Small intestine (tissue), 7 donors: ENCODE data around the gene CYP39A1. TPM values are rescaled to one million over a fixed set of nuclear protein-coding genes. Genes with fewer than 3 reads are reported as not detected.

Experiments used
- DNase-seq, 2 donors: peaks; one replicate each; pipeline versions ENCODE4 v3.0.0 to v3.0.0-alpha.2; 2013
- FAIRE-seq: peaks from 2 replicates; lab custom pipeline; 2012; peaks lifted over from hg19 to GRCh38; lab: Jason Lieb, UNC
- H3K27ac ChIP-seq, 3 donors: one replicate each; pipeline ENCODE4 v1.5.1; 2013; ENCODE audit warnings: low read length in 2 of 3, mild to moderate bottlenecking in 2 of 3, control low read depth in 1 of 3, inconsistent platforms in 1 of 3, low read depth in 1 of 3, moderate library complexity in 1 of 3
- H3K27me3 ChIP-seq, 3 donors: one replicate each; pipeline ENCODE4 v1.6.1; 2013; ENCODE audit warnings: low read length in 3 of 3, inconsistent platforms in 1 of 3; ENCODE audit not compliant: control insufficient read depth in 3 of 3, insufficient read depth in 3 of 3
- H3K36me3 ChIP-seq, 3 donors: one replicate each; pipeline ENCODE4 v1.6.1; 2013; ENCODE audit warnings: low read length in 3 of 3, inconsistent platforms in 1 of 3, low read depth in 1 of 3, mild to moderate bottlenecking in 1 of 3, moderate library complexity in 1 of 3; ENCODE audit not compliant: control insufficient read depth in 3 of 3, insufficient read depth in 2 of 3
- H3K4me1 ChIP-seq, 3 donors: one replicate each; pipeline ENCODE4 v1.6.1; 2013; ENCODE audit warnings: low read length in 2 of 3, inconsistent platforms in 1 of 3, low read depth in 1 of 3, mild to moderate bottlenecking in 1 of 3, moderate library complexity in 1 of 3; ENCODE audit not compliant: control insufficient read depth in 3 of 3, insufficient read depth in 2 of 3
- H3K4me3 ChIP-seq, 3 donors: one replicate each; pipeline ENCODE4 v1.5.1; 2013; ENCODE audit warnings: low read length in 3 of 3, control low read depth in 1 of 3, inconsistent platforms in 1 of 3, low read depth in 1 of 3, mild to moderate bottlenecking in 1 of 3, moderate library complexity in 1 of 3
- H3K9me3 ChIP-seq, 2 donors: one replicate each; pipeline ENCODE4 v1.6.1; 2013; ENCODE audit warnings: low read depth in 1 of 2, low read length in 1 of 2; ENCODE audit not compliant: control insufficient read depth in 2 of 2, insufficient read depth in 1 of 2
- WGBS, 3 donors: extraction: QIAGEN DNeasy Blood & Tissue Kit; methylation state at CpG; one replicate each; pipeline ENCODE4 v1.1.7; 2013; 5-methylcytosine and 5-hydroxymethylcytosine counted together
- polyA plus RNA-seq, 4 donors: library from polyadenylated mRNA; stranded (reverse) in 3 of 4; unstranded in 1 of 4; fragments of 200-250 nt in 3 of 4; fragments of 120-200 nt in 1 of 4; gene quantifications; one replicate each; pipeline versions ENCODE4 v1.2.1 to v1.2.3, GENCODE V29; 2013
- donor health status: healthy with polysubstance abuse.
- donor health status: control.
- donor health status: control.
- donor health status: Bipolar disorder and iron deficiency.
- donor health status: healthy.

CYP39A1 gene
- polyA plus RNA-seq, 4 donors, result 0.22 to 3.4 (median 2.5) TPM; not detected in 1

DNA sequence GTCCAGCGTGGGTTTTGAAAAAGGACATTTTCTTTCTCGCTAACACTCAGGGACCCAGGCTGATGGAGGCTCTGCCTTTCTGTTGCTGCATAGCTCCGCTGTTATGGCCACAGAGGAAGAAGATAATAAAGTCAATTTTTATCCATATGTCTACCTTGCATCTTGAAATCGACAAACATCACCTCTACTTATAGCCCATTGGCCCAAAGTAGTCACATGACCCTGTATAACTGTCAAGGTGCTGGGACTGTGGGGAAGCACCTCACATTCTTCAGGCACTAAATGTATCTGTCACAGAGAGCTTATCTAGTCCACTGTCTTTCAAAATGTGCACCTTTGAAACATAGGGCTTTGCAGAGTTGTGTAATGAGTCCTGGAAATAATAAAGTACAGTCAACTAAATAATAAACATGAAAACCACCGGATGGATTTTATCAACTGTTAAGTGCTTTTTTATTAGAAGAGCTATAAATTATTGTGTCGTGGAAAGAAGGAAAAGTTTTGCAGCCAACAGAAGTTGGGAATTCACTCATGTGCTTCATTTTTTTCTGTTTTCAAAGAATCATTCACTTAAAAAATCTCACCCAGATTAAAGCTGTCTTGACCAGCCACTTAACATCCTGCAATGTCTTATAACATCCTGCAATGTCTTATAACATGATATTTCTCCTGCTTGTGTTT lies 113.7 kb downstream of the CYP39A1 start:
- Histone ChIP-seq H3K4me3 (no peak overlapping the region), H3K4me1 (no peaks in the 10 kb centered on the region), H3K36me3 (no peaks in the 10 kb centered on the region), H3K27ac (no peak overlapping the region), H3K27me3 (peaks cover 0 to 2% (median 0%) of the 10 kb centered on the region in 3 donors), H3K9me3 (no peaks in the 10 kb centered on the region)
- DNase-seq (no peak), FAIRE-seq (no peak)
- 54 to 59% (median 55%) methylated on average over 6 of the region's 6 CpGs for WGBS, 3 donors

DNA sequence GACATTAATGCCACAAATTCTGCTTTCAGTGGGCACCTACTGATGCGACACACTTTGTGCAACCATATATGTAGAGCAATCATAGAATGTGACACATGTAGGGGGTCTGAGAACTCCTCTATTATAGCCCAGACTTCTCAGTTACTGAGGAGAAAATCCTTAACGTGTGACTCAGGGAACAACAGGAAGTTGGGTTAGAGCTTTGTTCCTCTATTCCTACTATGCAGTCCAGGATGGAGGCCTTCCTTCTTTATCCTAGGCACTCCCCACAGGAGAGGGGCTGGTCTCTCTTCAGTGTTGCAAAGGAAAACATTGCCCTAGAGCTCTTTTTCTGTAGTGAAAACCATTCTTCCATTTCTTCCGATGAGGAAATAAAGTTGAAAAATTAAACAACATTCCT lies 121.7 kb downstream of the CYP39A1 start:
- Histone ChIP-seq H3K27ac (no peak overlapping the region), H3K9me3 (no peaks in the 10 kb centered on the region), H3K4me1 (no peaks in the 10 kb centered on the region), H3K4me3 (no peak overlapping the region), H3K36me3 (no peaks in the 10 kb centered on the region), H3K27me3 (no peaks in the 10 kb centered on the region)
- WGBS, 3 donors, result 66 to 72% (median 69%) methylated on average over 3 of the region's 3 CpGs
- DNase-seq, result no peak
- no peak for FAIRE-seq

DNA sequence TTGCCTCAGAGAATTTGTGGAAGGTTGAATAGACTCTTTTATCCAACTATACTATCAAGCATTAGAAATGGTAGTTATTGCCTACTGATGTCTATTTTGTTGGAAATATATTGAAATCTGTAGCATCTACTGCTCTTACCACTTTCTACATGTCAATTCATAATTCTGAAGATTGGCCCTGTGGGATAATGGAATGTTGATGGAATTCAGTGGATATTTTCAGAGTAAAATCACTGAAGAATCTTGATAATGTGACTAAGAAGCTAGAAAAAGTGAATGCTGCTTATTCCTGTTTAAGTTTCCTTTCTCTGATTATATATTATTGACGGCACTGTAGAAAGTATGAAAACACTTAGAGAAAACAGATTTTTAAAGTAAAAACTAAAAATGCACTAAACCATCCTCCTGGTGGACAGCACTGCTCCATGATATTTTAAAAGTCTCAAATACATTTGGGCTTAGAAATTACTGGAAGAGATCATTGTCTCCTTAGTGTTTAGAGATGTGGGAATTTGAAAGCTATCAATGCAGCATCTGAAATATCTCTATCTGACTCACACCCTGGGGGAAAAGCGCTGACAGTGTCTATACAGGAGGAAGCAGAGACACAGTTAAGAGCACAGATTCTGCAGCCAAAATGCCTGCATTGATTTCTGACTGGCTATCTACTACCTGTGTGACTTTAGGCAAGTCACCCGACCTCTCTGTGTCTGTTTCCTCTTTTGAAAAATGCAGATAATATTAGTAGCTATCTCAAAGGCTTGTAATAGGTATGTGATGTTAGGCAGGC lies 123.5 kb downstream of the CYP39A1 start:
- H3K27me3 ChIP-seq, result no peaks in the 10 kb centered on the region
- H3K36me3 ChIP-seq, result no peaks in the 10 kb centered on the region
- H3K27ac ChIP-seq, result no peak overlapping the region
- H3K4me1 ChIP-seq, result no peaks in the 10 kb centered on the region
- FAIRE-seq (no peak), DNase-seq (no peak)
- WGBS, 3 donors, result 65 to 79% (median 66%) methylated on average over 3 of the region's 3 CpGs
- no peaks in the 10 kb centered on the region for H3K9me3 ChIP-seq
- no peak overlapping the region for H3K4me3 ChIP-seq

DNA sequence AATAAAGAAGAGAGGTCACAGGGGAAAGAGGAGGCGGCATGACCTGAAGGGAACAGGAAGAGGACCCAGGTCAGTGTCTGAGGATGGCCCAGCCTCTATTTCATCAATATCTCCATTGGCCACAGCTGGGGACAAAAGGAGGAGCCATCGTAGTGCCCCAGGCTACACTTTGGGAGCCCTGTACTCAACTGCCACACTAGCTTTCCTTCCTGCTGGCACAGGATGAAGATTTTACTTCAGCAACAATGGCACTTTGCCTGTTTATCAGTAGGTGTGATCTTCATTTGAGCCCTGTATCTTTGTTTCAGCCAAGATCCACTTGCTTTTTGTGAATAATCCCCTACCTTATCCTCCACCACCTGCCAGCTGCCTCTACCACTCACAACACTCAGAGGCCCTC lies 126.0 kb downstream of the CYP39A1 start:
- FAIRE-seq (no peak), DNase-seq (no peak)
- Histone ChIP-seq H3K27ac (no peak overlapping the region), H3K36me3 (no peaks in the 10 kb centered on the region), H3K4me3 (no peak overlapping the region), H3K27me3 (no peaks in the 10 kb centered on the region), H3K9me3 (no peaks in the 10 kb centered on the region), H3K4me1 (no peaks in the 10 kb centered on the region)
- WGBS, 3 donors, result 92 to 96% (median 96%) methylated on average over 2 of the region's 2 CpGs

DNA sequence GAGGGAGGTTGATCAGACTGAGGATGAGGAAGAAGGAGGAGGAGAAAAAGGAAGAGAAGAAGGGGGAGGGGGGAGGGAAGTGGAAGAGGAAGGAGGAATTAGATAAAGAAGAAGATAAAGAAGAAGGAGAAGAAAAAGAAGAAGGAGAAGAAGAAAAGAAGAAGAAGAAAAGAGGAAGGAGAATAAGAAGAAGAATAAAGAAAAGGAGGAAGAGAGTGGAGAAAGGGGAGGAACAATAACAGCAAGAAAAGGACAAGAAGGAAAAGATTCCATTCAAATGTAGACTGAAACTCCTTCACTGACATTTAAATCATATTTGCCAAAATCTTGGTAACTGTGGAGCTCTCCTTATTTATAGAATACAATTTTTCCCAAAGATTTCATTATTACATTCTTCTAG lies 127.0 kb downstream of the CYP39A1 start:
- Histone ChIP-seq H3K27ac (no peak overlapping the region), H3K4me3 (no peak overlapping the region), H3K9me3 (no peaks in the 10 kb centered on the region), H3K27me3 (no peaks in the 10 kb centered on the region), H3K4me1 (no peaks in the 10 kb centered on the region), H3K36me3 (no peaks in the 10 kb centered on the region)
- FAIRE-seq, result no peak
- no peak for DNase-seq

DNA sequence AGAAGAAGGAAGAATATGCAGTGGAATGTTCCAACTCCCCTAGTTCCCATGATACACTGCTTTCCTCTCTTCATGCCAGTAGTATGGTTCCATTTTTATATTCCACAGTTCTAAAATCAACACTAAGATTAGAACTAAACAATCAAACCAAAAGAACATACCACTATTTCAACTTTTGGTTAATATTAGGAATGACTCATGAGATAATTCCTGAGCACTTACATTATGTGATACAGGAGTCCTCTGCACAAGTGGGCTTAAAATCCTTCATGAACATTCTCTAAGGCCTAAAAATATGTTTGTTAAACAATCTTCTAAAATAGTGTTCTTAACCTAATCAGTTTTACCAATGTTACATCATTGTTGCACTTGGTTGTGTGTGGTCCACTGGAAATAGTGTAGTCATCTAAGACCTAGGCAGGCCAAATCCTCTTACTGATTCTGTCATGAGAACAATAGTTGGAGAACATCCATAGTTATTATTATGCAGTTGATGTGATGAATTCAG lies 131.1 kb downstream of the CYP39A1 start:
- Histone ChIP-seq H3K27ac (no peak overlapping the region), H3K4me1 (no peaks in the 10 kb centered on the region), H3K4me3 (no peak overlapping the region), H3K9me3 (no peaks in the 10 kb centered on the region), H3K36me3 (no peaks in the 10 kb centered on the region), H3K27me3 (no peaks in the 10 kb centered on the region)
- FAIRE-seq, result no peak
- DNase-seq, result no peak

DNA sequence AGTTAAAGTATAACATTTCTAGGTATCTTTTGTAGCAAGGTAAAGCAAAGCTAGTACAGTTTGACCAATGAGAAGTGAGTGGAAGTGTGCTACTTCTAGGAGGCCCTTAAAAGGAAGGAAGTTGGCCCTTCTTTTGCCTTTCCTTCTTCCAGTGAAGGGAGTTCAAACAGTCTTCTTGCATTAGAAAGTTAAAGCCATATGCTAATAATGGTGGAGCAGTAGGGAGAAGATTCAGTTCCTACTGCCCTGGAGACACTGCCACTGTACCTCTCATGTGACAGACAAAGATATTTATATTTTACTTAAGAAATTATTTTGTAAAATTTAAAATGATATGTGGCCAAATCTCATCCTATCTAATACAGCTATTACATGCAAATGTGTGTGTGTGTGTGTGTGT lies 135.4 kb downstream of the CYP39A1 start:
- no peak overlapping the region for H3K27ac ChIP-seq
- DNase-seq (no peak), FAIRE-seq (no peak)
- no peaks in the 10 kb centered on the region for H3K4me1 ChIP-seq
- no peaks in the 10 kb centered on the region for H3K9me3 ChIP-seq
- H3K4me3 ChIP-seq, result no peak overlapping the region
- H3K27me3 ChIP-seq, result no peaks in the 10 kb centered on the region
- no peaks in the 10 kb centered on the region for H3K36me3 ChIP-seq

DNA sequence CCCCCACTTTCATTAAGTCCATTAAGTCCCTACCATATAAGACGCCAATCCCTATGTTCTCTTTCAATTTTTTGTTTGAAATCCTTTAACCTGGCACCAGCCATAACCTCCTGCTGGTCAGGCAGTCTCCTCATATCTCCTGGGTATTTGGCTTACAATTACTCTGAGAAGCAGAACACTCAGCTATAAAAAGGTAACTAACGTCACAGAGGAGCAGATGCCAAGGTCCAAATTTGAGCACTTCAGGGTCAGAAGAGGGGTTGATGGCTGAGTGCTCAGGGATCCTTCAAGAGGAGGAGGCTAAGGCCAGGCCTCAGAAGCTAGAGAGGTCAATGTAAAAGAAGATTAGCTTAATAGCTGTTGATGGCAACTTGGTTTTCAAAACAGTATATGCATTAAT lies 139.1 kb downstream of the CYP39A1 start:
- no peaks in the 10 kb centered on the region for H3K27me3 ChIP-seq
- H3K36me3 ChIP-seq, result no peaks in the 10 kb centered on the region
- DNase-seq (no peak), FAIRE-seq (no peak)
- 51 to 74% (median 61%) methylated on average over 2 of the region's 2 CpGs for WGBS, 3 donors
- no peaks in the 10 kb centered on the region for H3K9me3 ChIP-seq
- H3K4me3 ChIP-seq, result no peak overlapping the region
- no peak overlapping the region for H3K27ac ChIP-seq
- H3K4me1 ChIP-seq, result no peaks in the 10 kb centered on the region
